GM23338 (cell line): ENCODE results near the gene DDX5. TPM values are rescaled to one million over a fixed set of nuclear protein-coding genes. Genes with fewer than 3 reads are reported as not detected.

Source experiments
- ATAC-seq: fragments of 200-7000 bp; cut with Tn5 transposase; 3 replicates; pipeline ENCODE4 v1.9.1; 2020
- DNase-seq: peaks from one replicate; pipeline ENCODE4 v3.0.0-alpha.2; 2015; ENCODE audit warnings: low spot score
- H2AFZ ChIP-seq: fragments of 200-600 bp; sonication (generic); 2 replicates; pipeline ENCODE4 v1.8.0; 2016; ENCODE audit warnings: antibody characterized with exemption, mild to moderate bottlenecking, moderate library complexity
- H3F3A ChIP-seq: fragments of 200-600 bp; sonication (generic); replicated peaks from 2 replicates; pipeline ENCODE4 v1.8.0; 2017; ENCODE audit warnings: antibody characterized with exemption, mixed run types, low read depth
- H3K27ac ChIP-seq: fragments of 200-600 bp; sonication (generic); 2 replicates; pipeline ENCODE4 v1.6.1; 2016; ENCODE audit warnings: low read depth
- H3K27me3 ChIP-seq: fragments of 200-600 bp; sonication (generic); 2 replicates; pipeline ENCODE4 v1.8.0; 2016; ENCODE audit warnings: mild to moderate bottlenecking, mixed run types, moderate library complexity; ENCODE audit not compliant: insufficient read depth
- H3K36me3 ChIP-seq: fragments of 200-600 bp; sonication (generic); 2 replicates; pipeline ENCODE4 v1.8.0; 2016; ENCODE audit warnings: mild to moderate bottlenecking; ENCODE audit not compliant: insufficient read depth
- H3K4me1 ChIP-seq: fragments of 200-600 bp; sonication (generic); 2 replicates; pipeline ENCODE4 v1.8.0; 2016; ENCODE audit warnings: mild to moderate bottlenecking, moderate library complexity; ENCODE audit not compliant: insufficient read depth
- H3K4me2 ChIP-seq: fragments of 200-600 bp; sonication (generic); 2 replicates; pipeline ENCODE4 v1.7.1; 2017; ENCODE audit warnings: mixed run types
- H3K4me3 ChIP-seq: fragments of 200-600 bp; sonication (generic); 2 replicates; pipeline ENCODE4 v1.6.1; 2016; ENCODE audit warnings: mixed run types
- H3K79me2 ChIP-seq: fragments of 200-600 bp; sonication (generic); replicated peaks from 2 replicates; pipeline ENCODE4 v1.8.0; 2017; ENCODE audit warnings: mild to moderate bottlenecking; ENCODE audit not compliant: insufficient read depth
- H3K9me2 ChIP-seq: fragments of 200-600 bp; sonication (generic); 2 replicates; pipeline ENCODE4 v1.8.0; 2017; ENCODE audit not compliant: insufficient read depth
- H4K20me1 ChIP-seq: fragments of 200-600 bp; sonication (generic); replicated peaks from 2 replicates; pipeline ENCODE4 v1.8.0; 2017; ENCODE audit warnings: mild to moderate bottlenecking; ENCODE audit not compliant: insufficient read depth
- H3K27ac Mint-ChIP-seq: 2 replicates; pipeline ENCODE4 v1.8.0; 2020; ENCODE audit warnings: inconsistent platforms, mild to moderate bottlenecking, moderate library complexity, mixed read lengths
- H3K27me3 Mint-ChIP-seq: 3 replicates; pipeline ENCODE4 v1.8.0; 2022; ENCODE audit warnings: low read depth, mild to moderate bottlenecking, moderate library complexity, mixed read lengths, inconsistent platforms; ENCODE audit not compliant: insufficient read depth, poor library complexity
- H3K36me3 Mint-ChIP-seq: 3 replicates; pipeline ENCODE4 v1.8.0; 2021; ENCODE audit warnings: low read depth, mild to moderate bottlenecking, inconsistent platforms, moderate library complexity, mixed read lengths
- H3K4me1 Mint-ChIP-seq: 3 replicates; pipeline ENCODE4 v1.8.0; 2020; ENCODE audit warnings: mild to moderate bottlenecking, inconsistent platforms, mixed read lengths
- H3K4me3 Mint-ChIP-seq: 3 replicates; pipeline ENCODE4 v1.8.0; 2021; ENCODE audit warnings: moderate library complexity, mild to moderate bottlenecking, inconsistent platforms, mixed read lengths
- H3K9me3 Mint-ChIP-seq: 3 replicates; pipeline ENCODE4 v1.8.0; 2020; ENCODE audit warnings: moderate library complexity, mild to moderate bottlenecking, inconsistent platforms, mixed read lengths
- CREB1 ChIP-seq: fragments of 250-450 bp; sonication (Bioruptor Pico); IDR thresholded peaks from 2 replicates; pipeline ENCODE4 v1.5.0; 2020; ENCODE audit warnings: low read depth, mild to moderate bottlenecking, moderate library complexity
- EZH2phosphoT487 ChIP-seq: fragments of 200-600 bp; sonication (generic); IDR thresholded peaks from one replicate; pipeline ENCODE4 v1.8.1; 2018; ENCODE audit warnings: antibody characterized with exemption; ENCODE audit not compliant: unreplicated experiment
- JUNB ChIP-seq: IDR thresholded peaks from one replicate; pipeline ENCODE4 v1.6.1; 2016; ENCODE audit warnings: antibody characterized with exemption; ENCODE audit not compliant: unreplicated experiment
- NANOG ChIP-seq: IDR thresholded peaks from 2 replicates; pipeline ENCODE4 v1.6.1; 2016; ENCODE audit warnings: antibody characterized with exemption, borderline replicate concordance
- STAT1 ChIP-seq: IDR thresholded peaks from one replicate; pipeline ENCODE4 v1.6.1; 2016; ENCODE audit warnings: antibody characterized with exemption; ENCODE audit not compliant: unreplicated experiment
- ZNF114 ChIP-seq: fragments of 250-450 bp; sonication (Bioruptor Pico); IDR thresholded peaks from 2 replicates; pipeline ENCODE4 v1.5.0; 2020; ENCODE audit warnings: mild to moderate bottlenecking, moderate library complexity
- ZNF331 ChIP-seq: fragments of 250-450 bp; sonication (Bioruptor Pico); IDR thresholded peaks from 2 replicates; pipeline ENCODE4 v1.5.0; 2020; ENCODE audit warnings: low read depth, mild to moderate bottlenecking, moderate library complexity
- polyA plus RNA-seq: library from polyadenylated mRNA; unstranded; fragments of >200 nt; fragmentation: Nextera tagmentation; extraction: Ambion mirVana; gene quantifications from 2 replicates; pipeline ENCODE4 v1.2.1, GENCODE V29; 2016
- total RNA-seq: library from RNA; depleted of rRNA; stranded (reverse); fragments of >200 nt; shearing (Covaris generic); gene quantifications from 2 replicates; pipeline ENCODE4 v1.2.3, GENCODE V29; 2014
- TF ChIP-seq, protein P1 (sequence below), 2 experiments: fragments of 200-600 bp in 1 of 2; sonication (generic) in 1 of 2; conservative IDR thresholded peaks; 2 replicates each; pipeline versions ENCODE4 v1.5.1 to v1.6.1; 2016 to 2017; ENCODE audit warnings: antibody characterized with exemption in 2 of 2, low read depth in 2 of 2, mild to moderate bottlenecking in 2 of 2, moderate library complexity in 1 of 2
- TF ChIP-seq, protein P2 (sequence below): fragments of 250-450 bp; sonication (Bioruptor Pico); IDR thresholded peaks from 2 replicates; pipeline ENCODE4 v1.5.0; 2020; ENCODE audit warnings: mild to moderate bottlenecking, moderate library complexity
- TF ChIP-seq, protein P3 (sequence below): IDR thresholded peaks from 2 replicates; pipeline ENCODE4 v1.6.1; 2016; ENCODE audit warnings: antibody characterized with exemption

The DDX5 gene
- total and polyA plus RNA-seq, 2 experiments from 2014 or later = 400 to 447 TPM

DNA sequence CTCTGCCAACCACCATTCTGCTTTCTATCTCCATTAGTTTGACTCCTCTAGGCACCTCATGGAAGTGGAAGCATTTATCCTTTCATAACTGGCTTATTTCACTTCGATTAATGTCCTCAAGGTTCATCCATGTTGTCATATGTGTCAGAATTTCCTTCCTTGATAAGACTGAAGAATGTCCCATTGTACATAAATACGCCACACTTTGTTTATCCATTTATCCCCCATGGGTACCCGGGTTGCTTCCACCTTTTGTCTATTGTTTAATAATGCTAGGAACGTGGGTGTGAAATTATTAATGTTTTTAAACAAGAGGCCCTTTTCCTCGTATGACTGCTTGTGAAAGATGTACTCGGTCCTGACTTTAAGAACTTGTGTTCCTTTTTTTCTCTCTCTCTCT, 44.3 kb downstream of the DDX5 start:
- no peak overlapping the region for H3K27ac Mint-ChIP-seq
- Histone ChIP-seq H2AFZ (no peak overlapping the region), H3K36me3 (no peaks in the 10 kb centered on the region), H3K27me3 (no peaks in the 10 kb centered on the region), H4K20me1 (no peaks in the 10 kb centered on the region), H3K4me3 (no peak overlapping the region), H3K4me1 (peaks cover 6% of the 10 kb centered on the region; the same call in 1 of the 2 replicates), H3F3A (no peaks in the 10 kb centered on the region), H3K9me2 (no peaks in the 10 kb centered on the region), H3K27ac (no peak overlapping the region), H3K79me2 (no peaks in the 10 kb centered on the region), H3K4me2 (no peak overlapping the region)
- H3K27me3 Mint-ChIP-seq = no peaks in the 10 kb centered on the region
- H3K4me1 Mint-ChIP-seq = peaks cover 14% of the 10 kb centered on the region; the same call in 2 of the 3 replicates
- H3K9me3 Mint-ChIP-seq = no peaks in the 10 kb centered on the region; the same call in 2 of the 3 replicates
- ATAC-seq = no peak
- TF ChIP-seq, protein P1, sequence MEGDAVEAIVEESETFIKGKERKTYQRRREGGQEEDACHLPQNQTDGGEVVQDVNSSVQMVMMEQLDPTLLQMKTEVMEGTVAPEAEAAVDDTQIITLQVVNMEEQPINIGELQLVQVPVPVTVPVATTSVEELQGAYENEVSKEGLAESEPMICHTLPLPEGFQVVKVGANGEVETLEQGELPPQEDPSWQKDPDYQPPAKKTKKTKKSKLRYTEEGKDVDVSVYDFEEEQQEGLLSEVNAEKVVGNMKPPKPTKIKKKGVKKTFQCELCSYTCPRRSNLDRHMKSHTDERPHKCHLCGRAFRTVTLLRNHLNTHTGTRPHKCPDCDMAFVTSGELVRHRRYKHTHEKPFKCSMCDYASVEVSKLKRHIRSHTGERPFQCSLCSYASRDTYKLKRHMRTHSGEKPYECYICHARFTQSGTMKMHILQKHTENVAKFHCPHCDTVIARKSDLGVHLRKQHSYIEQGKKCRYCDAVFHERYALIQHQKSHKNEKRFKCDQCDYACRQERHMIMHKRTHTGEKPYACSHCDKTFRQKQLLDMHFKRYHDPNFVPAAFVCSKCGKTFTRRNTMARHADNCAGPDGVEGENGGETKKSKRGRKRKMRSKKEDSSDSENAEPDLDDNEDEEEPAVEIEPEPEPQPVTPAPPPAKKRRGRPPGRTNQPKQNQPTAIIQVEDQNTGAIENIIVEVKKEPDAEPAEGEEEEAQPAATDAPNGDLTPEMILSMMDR (conservative IDR thresholded peaks at IDR 0.05; ENCODE audit: low read depth in 2 of 2) = no peak
- TF ChIP-seq ZNF331 (CRISPR knock-in tag) = no peak
- TF ChIP-seq, protein P2, sequence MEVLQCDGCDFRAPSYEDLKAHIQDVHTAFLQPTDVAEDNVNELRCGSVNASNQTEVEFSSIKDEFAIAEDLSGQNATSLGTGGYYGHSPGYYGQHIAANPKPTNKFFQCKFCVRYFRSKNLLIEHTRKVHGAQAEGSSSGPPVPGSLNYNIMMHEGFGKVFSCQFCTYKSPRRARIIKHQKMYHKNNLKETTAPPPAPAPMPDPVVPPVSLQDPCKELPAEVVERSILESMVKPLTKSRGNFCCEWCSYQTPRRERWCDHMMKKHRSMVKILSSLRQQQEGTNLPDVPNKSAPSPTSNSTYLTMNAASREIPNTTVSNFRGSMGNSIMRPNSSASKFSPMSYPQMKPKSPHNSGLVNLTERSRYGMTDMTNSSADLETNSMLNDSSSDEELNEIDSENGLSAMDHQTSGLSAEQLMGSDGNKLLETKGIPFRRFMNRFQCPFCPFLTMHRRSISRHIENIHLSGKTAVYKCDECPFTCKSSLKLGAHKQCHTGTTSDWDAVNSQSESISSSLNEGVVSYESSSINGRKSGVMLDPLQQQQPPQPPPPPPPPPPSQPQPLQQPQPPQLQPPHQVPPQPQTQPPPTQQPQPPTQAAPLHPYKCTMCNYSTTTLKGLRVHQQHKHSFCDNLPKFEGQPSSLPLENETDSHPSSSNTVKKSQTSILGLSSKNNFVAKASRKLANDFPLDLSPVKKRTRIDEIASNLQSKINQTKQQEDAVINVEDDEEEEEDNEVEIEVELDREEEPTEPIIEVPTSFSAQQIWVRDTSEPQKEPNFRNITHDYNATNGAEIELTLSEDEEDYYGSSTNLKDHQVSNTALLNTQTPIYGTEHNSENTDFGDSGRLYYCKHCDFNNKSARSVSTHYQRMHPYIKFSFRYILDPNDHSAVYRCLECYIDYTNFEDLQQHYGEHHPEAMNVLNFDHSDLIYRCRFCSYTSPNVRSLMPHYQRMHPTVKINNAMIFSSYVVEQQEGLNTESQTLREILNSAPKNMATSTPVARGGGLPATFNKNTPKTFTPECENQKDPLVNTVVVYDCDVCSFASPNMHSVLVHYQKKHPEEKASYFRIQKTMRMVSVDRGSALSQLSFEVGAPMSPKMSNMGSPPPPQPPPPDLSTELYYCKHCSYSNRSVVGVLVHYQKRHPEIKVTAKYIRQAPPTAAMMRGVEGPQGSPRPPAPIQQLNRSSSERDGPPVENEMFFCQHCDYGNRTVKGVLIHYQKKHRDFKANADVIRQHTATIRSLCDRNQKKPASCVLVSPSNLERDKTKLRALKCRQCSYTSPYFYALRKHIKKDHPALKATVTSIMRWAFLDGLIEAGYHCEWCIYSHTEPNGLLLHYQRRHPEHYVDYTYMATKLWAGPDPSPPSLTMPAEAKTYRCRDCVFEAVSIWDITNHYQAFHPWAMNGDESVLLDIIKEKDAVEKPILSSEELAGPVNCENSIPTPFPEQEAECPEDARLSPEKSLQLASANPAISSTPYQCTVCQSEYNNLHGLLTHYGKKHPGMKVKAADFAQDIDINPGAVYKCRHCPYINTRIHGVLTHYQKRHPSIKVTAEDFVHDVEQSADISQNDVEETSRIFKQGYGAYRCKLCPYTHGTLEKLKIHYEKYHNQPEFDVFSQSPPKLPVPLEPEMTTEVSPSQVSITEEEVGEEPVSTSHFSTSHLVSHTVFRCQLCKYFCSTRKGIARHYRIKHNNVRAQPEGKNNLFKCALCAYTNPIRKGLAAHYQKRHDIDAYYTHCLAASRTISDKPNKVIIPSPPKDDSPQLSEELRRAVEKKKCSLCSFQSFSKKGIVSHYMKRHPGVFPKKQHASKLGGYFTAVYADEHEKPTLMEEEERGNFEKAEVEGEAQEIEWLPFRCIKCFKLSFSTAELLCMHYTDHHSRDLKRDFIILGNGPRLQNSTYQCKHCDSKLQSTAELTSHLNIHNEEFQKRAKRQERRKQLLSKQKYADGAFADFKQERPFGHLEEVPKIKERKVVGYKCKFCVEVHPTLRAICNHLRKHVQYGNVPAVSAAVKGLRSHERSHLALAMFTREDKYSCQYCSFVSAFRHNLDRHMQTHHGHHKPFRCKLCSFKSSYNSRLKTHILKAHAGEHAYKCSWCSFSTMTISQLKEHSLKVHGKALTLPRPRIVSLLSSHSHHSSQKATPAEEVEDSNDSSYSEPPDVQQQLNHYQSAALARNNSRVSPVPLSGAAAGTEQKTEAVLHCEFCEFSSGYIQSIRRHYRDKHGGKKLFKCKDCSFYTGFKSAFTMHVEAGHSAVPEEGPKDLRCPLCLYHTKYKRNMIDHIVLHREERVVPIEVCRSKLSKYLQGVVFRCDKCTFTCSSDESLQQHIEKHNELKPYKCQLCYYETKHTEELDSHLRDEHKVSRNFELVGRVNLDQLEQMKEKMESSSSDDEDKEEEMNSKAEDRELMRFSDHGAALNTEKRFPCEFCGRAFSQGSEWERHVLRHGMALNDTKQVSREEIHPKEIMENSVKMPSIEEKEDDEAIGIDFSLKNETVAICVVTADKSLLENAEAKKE (CRISPR knock-in tag) = no peak
- no peak for TF ChIP-seq JUNB
- TF ChIP-seq EZH2phosphoT487 = no peak
- TF ChIP-seq STAT1 = no peak
- TF ChIP-seq CREB1 = no peak
- no peak for TF ChIP-seq ZNF114 (CRISPR knock-in tag)
- TF ChIP-seq NANOG = no peak
- TF ChIP-seq, protein P3, sequence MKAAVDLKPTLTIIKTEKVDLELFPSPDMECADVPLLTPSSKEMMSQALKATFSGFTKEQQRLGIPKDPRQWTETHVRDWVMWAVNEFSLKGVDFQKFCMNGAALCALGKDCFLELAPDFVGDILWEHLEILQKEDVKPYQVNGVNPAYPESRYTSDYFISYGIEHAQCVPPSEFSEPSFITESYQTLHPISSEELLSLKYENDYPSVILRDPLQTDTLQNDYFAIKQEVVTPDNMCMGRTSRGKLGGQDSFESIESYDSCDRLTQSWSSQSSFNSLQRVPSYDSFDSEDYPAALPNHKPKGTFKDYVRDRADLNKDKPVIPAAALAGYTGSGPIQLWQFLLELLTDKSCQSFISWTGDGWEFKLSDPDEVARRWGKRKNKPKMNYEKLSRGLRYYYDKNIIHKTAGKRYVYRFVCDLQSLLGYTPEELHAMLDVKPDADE = no peak
- no peak overlapping the region for H3K4me3 Mint-ChIP-seq
- H3K36me3 Mint-ChIP-seq = no peaks in the 10 kb centered on the region
- DNase-seq = no peak
